HG03565 (cell line): ENCODE measurements around the gene TMEM217.

Experiments
- ATAC-seq: cut with Tn5 transposase; IDR thresholded peaks from one replicate; pipeline ENCODE4 v1.9.1; 2021; ENCODE audit warnings: mild to moderate bottlenecking, moderate library complexity; ENCODE audit not compliant: unreplicated experiment

The TMEM217 gene

DNA sequence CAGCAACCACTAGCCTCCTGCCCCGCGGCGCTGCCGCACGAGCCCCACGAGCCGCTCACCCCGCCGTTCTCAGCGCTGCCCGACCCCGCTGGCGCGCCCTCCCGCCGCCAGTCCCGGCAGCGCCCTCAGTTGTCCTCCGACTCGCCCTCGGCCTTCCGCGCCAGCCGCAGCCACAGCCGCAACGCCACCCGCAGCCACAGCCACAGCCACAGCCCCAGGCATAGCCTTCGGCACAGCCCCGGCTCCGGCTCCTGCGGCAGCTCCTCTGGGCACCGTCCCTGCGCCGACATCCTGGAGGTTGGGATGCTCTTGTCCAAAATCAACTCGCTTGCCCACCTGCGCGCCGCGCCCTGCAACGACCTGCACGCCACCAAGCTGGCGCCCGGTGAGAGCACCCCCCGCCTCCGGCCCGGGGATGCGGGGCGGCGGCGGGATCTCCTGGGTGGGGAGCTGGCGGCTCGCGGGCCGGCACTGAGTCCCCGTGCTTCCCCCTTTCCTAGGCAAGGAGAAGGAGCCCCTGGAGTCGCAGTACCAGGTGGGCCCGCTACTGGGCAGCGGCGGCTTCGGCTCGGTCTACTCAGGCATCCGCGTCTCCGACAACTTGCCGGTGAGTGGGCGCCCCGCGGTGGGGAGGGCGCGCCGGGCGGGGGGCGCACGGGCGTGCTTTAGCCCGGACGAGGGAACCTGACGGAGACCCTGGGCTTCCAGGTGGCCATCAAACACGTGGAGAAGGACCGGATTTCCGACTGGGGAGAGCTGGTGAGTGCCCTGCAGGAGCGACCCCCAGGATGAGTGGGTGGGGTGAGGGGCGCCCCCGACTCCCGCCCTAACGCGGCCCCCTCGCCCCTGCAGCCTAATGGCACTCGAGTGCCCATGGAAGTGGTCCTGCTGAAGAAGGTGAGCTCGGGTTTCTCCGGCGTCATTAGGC, 87.4 kb downstream of the TMEM217 start:
- ATAC-seq = peak; percentile 13

DNA sequence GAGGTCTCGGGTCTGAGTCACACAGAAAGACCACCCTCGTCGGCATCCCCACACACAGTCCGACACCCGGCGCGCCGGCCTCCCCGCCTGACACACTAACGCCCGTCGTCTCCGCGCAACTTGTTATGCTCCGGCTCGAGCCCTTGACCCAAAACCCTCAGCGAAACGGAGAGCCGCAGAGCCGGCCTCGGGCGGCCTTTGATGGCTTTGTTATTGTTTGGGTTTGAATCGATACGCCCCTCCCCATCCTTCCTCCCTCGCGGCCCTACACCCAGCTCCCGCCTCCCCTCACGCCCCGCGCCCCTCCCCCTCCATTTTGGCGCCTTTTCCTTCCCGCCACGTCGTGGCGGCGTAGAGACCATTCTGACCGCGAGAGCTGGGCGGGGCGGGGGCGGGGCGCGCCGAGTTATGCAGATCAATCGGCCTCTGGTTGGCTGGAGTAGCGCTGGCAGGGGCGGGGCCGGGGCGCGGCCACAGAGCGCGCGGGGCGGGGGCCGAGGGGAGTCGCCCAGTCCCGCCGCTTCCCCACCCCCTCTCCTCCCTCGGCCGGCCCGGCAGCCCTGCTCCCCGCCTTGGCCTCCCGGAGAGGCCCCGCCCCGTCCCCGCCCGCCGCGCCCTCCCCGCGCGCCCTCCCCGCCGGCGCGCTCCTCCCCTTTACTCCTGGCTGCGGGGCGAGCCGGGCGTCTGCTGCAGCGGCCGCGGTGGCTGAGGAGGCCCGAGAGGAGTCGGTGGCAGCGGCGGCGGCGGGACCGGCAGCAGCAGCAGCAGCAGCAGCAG, 88.3 kb downstream of the TMEM217 start, which contains the start of gene PIM1:
Gene PIM1, plus strand, starts transcription at position 657 of the 777 bp plus-strand sequence. CDS start 424 bp downstream, outside the sequence.
- peak; percentile 44 for ATAC-seq

DNA sequence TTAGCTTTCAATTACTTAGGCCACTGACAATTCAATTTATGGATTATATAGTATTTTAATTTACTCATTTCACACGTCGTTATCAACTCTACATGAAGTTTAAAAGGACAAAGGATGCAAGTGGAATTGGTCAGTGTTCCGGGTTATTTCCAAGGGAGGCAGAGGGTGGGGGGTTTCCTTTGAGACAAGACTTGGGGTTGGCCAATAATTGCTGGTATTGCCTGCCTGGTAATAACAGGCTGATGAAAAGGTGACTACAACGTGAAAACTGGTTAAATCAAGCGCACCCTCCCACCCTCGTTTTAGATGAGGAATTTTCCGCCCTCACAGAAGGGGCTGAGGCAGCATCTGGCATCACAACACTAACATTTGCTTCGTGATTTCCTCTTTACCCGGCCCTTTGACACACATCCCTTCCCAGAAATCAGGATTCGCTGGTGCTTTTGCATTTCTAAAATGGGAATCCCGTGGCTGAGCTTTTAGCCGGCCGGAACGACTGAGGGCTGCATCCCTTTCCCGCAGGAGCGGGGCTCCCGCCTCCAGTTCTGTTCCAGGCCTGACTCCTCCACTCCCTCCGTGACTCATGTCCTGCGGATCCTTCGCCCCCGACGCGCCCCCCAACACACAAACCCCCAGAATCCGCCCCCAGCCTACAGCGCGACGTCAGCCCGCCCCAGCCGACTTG, 89.0 kb downstream of the TMEM217 start:
- no peak for ATAC-seq

DNA sequence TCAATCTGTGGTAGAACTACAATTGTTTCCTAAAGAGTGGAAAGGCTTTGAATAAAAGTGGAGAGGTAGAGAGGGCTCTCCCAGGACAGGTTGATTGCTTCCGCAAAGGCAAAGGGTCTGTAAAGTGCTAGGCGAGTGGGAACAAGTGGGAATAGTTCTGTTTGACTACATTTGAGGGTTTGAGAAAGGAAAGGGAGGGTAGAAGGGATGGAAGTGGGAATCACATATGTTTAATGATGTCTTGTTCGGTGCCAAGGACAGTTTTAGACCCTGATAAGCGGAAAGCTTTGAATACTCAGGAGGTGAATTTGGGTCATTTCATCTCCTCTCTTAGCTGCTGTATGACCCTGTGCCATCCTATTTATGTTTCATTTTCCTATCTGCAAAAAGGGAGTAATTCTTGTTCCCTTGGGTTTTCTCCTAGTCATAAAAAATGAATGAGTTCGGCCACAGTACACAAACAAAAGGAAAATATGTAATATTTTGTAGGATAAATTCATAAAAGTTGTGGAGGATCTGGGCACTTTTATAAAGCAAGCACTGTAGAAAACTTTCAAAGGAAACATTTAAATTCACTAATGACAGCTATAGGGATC, 89.7 kb downstream of the TMEM217 start:
- ATAC-seq = no peak

DNA sequence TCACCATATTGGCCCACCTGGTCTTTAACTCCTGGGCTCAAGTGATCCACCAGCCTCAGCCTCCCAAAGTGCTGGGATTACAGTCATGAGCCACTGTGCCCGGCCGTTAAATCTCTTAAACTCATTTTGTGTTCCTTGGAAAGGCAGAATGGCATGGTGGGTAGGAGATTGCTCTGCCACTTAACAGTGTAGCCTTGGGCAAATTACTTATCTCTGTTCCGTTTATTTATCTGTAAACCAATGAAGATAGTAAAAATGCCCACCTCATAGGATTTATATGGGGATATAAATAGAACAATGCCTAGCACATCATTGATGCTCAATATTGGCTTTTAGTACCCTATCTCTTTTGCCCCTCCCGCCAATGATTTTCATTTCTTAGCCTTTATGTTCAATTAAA, 95.2 kb downstream of the TMEM217 start:
- no peak for ATAC-seq
